Stomach (tissue), 4 donors: Measurements from ENCODE around the gene PLCB1.

Experiments
- CTCF ChIP-seq, 7 experiments: fragments of 450-650 bp in 4 of 7; fragments of 200-600 bp in 3 of 7; sonication (generic) in 3 of 7; IDR thresholded peaks; one replicate each; pipeline ENCODE4 v1.5.1; 2016 to 2019; ENCODE audit warnings: antibody characterized with exemption in 7 of 7, control low read depth in 2 of 7, mild to moderate bottlenecking in 1 of 7
- EP300 ChIP-seq: sonication (generic); formaldehyde crosslinking; IDR thresholded peaks from one replicate; pipeline ENCODE4 v1.6.1; 2017; ENCODE audit warnings: antibody characterized with exemption
- POLR2A ChIP-seq, 4 donors: fragments of 450-650 bp; IDR thresholded peaks; one replicate each; pipeline ENCODE4 v1.6.1; 2016; ENCODE audit warnings: antibody characterized with exemption in 4 of 4, control low read depth in 2 of 4, mild to moderate bottlenecking in 1 of 4, moderate library complexity in 1 of 4

DNA sequence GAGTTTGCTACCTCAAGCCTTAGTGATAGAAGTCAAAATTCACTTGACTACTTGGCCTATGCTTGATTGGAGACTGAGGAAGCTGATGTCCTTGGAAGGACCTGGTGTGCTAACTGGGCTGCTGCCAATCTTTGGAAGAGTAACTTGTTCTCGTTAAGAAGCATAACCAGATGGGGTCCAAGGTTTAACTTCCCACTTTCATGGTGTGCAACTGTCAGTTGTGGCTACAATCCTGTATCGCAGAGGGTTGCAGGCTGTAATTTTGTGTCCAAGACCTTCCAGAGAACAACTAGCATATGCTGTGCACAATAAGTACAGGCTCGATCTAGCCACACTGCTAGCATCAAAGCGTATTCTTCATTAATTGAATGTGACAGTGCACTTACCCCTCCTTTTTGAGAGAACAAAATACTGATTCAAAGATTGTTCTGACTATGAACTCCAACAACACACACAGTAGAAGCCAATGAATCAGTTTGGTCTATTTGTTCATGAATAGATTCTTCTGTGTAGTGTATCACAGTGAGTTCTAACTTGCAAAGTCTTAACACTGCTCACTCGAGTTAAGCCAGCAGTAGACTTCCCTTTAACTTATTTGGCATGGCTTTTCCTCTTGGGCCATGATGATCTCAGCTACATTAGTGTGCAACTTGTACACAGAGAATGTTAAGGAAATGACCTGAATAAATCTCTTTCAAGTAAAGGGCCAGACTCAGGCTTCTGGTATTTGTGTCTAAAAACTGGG is 15.8 kb upstream of the PLCB1 start:
- no peak for TF ChIP-seq POLR2A (IDR thresholded peaks at IDR 0.05)
- no peak for TF ChIP-seq CTCF (IDR thresholded peaks at IDR 0.05)
- no peak for TF ChIP-seq EP300
